ENCODE results near the gene TDRD5.

DNA sequence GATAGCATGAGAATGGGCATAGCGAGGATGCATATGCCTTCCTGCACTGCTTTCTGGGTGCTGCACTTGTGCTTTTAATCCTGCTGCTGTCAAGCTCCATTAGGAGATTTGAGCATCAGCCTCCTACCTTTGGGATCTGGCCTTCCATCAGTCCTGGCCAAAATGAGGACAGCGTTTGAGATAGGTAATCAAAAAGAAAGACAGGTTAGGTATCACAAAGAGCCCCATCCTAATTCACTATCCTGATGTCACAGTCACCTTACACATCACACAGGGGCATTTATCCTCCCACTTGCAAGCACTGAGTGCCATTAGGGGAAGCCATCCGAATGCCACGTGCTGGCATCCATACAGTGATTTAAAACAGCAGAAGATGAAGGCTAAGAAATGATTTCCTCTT lies 138.2 kb downstream of the TDRD5 start:
- TF ChIP-seq, protein P1, sequence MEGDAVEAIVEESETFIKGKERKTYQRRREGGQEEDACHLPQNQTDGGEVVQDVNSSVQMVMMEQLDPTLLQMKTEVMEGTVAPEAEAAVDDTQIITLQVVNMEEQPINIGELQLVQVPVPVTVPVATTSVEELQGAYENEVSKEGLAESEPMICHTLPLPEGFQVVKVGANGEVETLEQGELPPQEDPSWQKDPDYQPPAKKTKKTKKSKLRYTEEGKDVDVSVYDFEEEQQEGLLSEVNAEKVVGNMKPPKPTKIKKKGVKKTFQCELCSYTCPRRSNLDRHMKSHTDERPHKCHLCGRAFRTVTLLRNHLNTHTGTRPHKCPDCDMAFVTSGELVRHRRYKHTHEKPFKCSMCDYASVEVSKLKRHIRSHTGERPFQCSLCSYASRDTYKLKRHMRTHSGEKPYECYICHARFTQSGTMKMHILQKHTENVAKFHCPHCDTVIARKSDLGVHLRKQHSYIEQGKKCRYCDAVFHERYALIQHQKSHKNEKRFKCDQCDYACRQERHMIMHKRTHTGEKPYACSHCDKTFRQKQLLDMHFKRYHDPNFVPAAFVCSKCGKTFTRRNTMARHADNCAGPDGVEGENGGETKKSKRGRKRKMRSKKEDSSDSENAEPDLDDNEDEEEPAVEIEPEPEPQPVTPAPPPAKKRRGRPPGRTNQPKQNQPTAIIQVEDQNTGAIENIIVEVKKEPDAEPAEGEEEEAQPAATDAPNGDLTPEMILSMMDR (IDR thresholded peaks at IDR 0.05) = no peak
- TF ChIP-seq POLR2A (IDR thresholded peaks at IDR 0.05) = no peak
